ENCODE results near the gene SLC22A2.

DNA sequence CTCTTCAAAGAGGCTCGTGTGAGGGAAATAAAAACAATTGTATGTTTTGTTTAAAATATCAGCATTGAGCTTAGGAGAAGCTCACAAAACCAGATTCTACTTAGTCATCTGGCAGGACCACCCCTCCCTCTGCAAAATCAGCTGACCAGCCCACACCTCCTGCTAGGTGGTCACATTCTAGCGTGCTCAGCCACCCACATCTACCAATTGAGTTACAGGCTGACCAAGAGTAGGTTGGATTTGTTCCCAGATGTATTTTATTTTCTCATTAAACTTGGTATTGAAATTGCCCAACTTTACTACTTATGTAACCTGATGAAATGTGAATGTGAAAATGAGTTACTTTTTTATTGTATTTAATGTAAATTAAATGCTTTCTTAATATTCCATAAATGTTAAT, 56.2 kb downstream of the SLC22A2 start:
- TF ChIP-seq, protein P1, sequence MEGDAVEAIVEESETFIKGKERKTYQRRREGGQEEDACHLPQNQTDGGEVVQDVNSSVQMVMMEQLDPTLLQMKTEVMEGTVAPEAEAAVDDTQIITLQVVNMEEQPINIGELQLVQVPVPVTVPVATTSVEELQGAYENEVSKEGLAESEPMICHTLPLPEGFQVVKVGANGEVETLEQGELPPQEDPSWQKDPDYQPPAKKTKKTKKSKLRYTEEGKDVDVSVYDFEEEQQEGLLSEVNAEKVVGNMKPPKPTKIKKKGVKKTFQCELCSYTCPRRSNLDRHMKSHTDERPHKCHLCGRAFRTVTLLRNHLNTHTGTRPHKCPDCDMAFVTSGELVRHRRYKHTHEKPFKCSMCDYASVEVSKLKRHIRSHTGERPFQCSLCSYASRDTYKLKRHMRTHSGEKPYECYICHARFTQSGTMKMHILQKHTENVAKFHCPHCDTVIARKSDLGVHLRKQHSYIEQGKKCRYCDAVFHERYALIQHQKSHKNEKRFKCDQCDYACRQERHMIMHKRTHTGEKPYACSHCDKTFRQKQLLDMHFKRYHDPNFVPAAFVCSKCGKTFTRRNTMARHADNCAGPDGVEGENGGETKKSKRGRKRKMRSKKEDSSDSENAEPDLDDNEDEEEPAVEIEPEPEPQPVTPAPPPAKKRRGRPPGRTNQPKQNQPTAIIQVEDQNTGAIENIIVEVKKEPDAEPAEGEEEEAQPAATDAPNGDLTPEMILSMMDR (IDR thresholded peaks at IDR 0.05), result no peak
- no peak for TF ChIP-seq ZFX (IDR thresholded peaks at IDR 0.05; ENCODE audit: borderline replicate concordance)
